Aorta (tissue), 5 donors: Measurements from ENCODE around the gene CEP112. TPM values are rescaled to one million over a fixed set of nuclear protein-coding genes. Genes with fewer than 3 reads are reported as not detected.

ENCODE experiments used
- ATAC-seq: fragments of 200-7000 bp; cut with Tn5 transposase; one replicate; pipeline ENCODE4 v1.9.1; 2022; ENCODE audit warnings: moderate library complexity; ENCODE audit not compliant: low FRiP score
- DNase-seq, 2 donors: peaks; one replicate each; pipeline ENCODE4 v3.0.0-alpha.2; 2020
- H3K27ac ChIP-seq, 2 donors: one replicate each; pipeline ENCODE4 v1.5.1; 2013; ENCODE audit warnings: low read length in 2 of 2, mild to moderate bottlenecking in 2 of 2, moderate library complexity in 2 of 2, control low read depth in 1 of 2, inconsistent platforms in 1 of 2, low read depth in 1 of 2
- H3K27me3 ChIP-seq, 2 donors: one replicate each; pipeline ENCODE4 v1.6.1; 2013; ENCODE audit warnings: control low read depth in 1 of 2, low read length in 1 of 2, mild to moderate bottlenecking in 1 of 2, moderate library complexity in 1 of 2; ENCODE audit not compliant: insufficient read depth in 2 of 2, control insufficient read depth in 1 of 2
- H3K36me3 ChIP-seq, 2 donors: one replicate each; pipeline ENCODE4 v1.6.1; 2013; ENCODE audit warnings: control low read depth in 1 of 2, low read length in 1 of 2, mild to moderate bottlenecking in 1 of 2; ENCODE audit not compliant: insufficient read depth in 2 of 2, control insufficient read depth in 1 of 2
- H3K4me1 ChIP-seq, 2 donors: one replicate each; pipeline ENCODE4 v1.6.1; 2013; ENCODE audit warnings: low read length in 2 of 2, control low read depth in 1 of 2, mild to moderate bottlenecking in 1 of 2, moderate library complexity in 1 of 2; ENCODE audit not compliant: insufficient read depth in 2 of 2, control insufficient read depth in 1 of 2
- H3K4me3 ChIP-seq, 2 donors: one replicate each; pipeline ENCODE4 v1.5.1; 2013; ENCODE audit warnings: low read length in 2 of 2, control low read depth in 1 of 2, mild to moderate bottlenecking in 1 of 2
- H3K9me3 ChIP-seq: one replicate; pipeline ENCODE4 v1.6.1; 2013; ENCODE audit warnings: mild to moderate bottlenecking, low read length; ENCODE audit not compliant: control insufficient read depth
- WGBS, 2 donors: extraction: QIAGEN DNeasy Blood & Tissue Kit; methylation state at CpG; one replicate each; pipeline ENCODE4 v1.1.7; 2013; 5-methylcytosine and 5-hydroxymethylcytosine counted together
- intact Hi-C, 2 donors: fragments of 100-400 bp; cut with DNase I; formaldehyde crosslinking; loops; one replicate each; pipeline versions ENCODE4 v1.14.2 to v1.15.0; 2022
- polyA plus RNA-seq, 2 donors: library from polyadenylated mRNA; stranded (reverse); fragments of 200-250 nt; gene quantifications; one replicate each; pipeline ENCODE4 v1.2.3, GENCODE V29; 2013
- total RNA-seq, 2 donors: library from RNA; stranded (reverse); fragmentation: NEBNext Ultra II Directional; extraction: Animal tissue kit (Norgen Biotek cat#: 25700); gene quantifications; one replicate each; pipeline ENCODE4 v1.2.1, GENCODE V29; 2021
- donor health status: healthy with polysubstance abuse.
- donor health status: Bipolar disorder and iron deficiency.
- donor health status: DM: no; HTN: no; CAD: no.
- donor health status: DM: no; HTN: no; CAD: no.
- donor health status: DM: yes; HTN: yes; CAD: no.

The CEP112 gene
- total and polyA plus RNA-seq, 4 donors, result 17.5 to 47.5 (median 30.7) TPM

DNA sequence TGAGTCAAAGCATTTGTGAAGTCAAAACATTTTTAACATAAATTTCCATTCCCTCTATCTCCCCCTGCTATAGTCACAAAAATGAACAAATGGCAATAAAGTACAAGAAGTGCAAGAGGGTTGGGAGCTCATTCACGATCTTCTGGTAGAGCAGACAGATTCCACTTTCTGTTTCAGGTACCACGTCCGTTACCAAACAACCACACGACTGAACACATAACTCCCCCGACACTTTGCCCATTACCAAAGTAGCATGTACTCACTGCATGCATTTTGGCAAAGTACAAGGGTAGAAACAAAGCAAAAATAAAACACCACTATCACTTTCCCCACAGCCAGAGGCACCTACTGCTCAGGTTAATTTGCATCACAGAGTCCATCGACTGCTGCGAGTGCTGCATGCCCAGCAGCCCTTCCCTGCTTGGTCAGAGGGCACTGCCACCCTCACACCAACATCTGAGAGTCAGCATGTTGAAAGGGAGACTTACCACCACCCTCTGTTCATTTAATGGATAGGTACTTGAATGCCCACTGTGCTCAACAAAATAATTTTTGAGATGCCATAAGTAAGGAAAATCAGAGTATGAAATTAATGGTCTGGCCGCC, 480.2 kb downstream of the CEP112 start:
- 26 to 29% methylated on average over 8 of the region's 8 CpGs for WGBS, 2 donors
- no peak for ATAC-seq

DNA sequence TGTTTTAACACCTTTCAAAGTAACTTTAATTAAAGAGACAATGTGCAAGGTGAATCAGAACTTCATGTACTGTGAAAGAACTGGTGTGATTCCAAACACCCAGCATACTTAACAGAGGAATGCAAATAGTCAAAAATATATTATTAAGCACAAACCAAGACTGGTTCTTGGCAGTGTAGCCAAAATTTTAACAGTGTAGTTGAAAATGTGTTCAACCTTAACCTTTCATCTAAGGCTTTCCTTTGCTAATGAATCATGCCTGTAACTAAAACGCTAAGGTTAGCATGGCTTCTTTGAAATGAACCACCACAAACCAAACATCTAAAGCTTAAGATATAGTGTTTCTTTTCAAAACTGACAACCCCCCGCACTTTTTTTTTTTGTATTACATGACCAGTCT, 484.2 kb downstream of the CEP112 start:
- intact Hi-C loops, result loop anchor here in 1 of 2 donors (5.0 kb wide), 1 partner anchor 50 kb away; no protein-coding TSS in a partner anchor
- no peaks in the 10 kb centered on the region for H3K9me3 ChIP-seq
- H3K4me1 ChIP-seq, result no peaks in the 10 kb centered on the region
- WGBS, 2 donors, result 22 to 30% methylated on average over 2 of the region's 2 CpGs
- no peak overlapping the region for H3K4me3 ChIP-seq
- H3K27me3 ChIP-seq, result no peaks in the 10 kb centered on the region
- no peak overlapping the region for H3K27ac ChIP-seq
- no peaks in the 10 kb centered on the region for H3K36me3 ChIP-seq
- ATAC-seq (no peak), DNase-seq (no peak)

More for the DNA sequence above, 480.2 kb downstream of the CEP112 start:
- Histone ChIP-seq H3K4me1 (no peaks in the 10 kb centered on the region), H3K9me3 (no peaks in the 10 kb centered on the region), H3K27me3 (no peaks in the 10 kb centered on the region), H3K27ac (no peak overlapping the region), H3K36me3 (no peaks in the 10 kb centered on the region), H3K4me3 (peak overlapping the region in 1 of 2 donors; percentile 51)
- no peak for DNase-seq
- intact Hi-C loops, result no loop called here

DNA sequence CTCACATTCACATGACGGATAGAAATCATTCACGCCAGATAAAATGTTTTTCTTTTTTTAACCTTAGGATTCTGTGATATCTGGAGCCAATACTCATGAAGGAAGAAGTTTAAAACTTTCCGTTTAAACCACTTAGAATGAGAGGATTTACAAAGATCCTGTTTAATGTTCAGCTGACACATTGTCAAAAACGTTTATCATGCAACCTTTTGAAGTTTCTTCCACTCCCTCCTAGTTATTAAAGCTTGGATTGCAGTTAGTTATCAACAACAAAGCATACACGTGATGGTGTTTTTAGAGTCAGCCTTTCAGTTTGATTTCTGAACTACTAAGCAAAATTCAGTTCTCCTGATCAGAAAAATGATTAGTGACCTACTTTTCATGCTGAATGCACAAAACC, 487.2 kb downstream of the CEP112 start:
- Histone ChIP-seq H3K9me3 (no peaks in the 10 kb centered on the region), H3K4me1 (no peaks in the 10 kb centered on the region), H3K27me3 (no peaks in the 10 kb centered on the region), H3K4me3 (no peak overlapping the region), H3K27ac (no peak overlapping the region), H3K36me3 (no peaks in the 10 kb centered on the region)
- intact Hi-C loops, result loop anchor here in 1 of 2 donors (5.0 kb wide), 1 partner anchor 53 kb away; no protein-coding TSS in a partner anchor
- DNase-seq (no peak), ATAC-seq (no peak)
- 88% methylated on average over 5 of the region's 5 CpGs for WGBS, 2 donors

DNA sequence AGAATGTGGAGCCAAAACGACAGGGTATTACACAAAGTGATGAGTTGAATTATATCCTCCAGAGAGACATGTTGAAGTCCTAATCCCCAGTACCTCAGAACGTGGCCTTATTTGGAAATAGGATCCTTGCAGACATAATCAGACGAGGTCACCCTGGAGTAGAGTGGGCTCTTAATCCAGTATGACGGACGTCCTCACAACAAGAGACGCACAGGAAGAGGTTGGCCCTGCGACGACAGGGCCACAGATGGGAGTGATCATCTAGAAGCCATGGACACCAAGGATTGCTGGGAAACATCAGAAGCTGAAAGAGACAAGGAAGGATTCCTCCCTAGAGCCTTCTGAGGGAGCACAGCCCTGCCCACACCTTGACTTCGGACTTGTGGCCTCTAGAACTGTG, 488.0 kb downstream of the CEP112 start:
- no peaks in the 10 kb centered on the region for H3K9me3 ChIP-seq
- WGBS, 2 donors, result 85 to 89% methylated on average over 9 of the region's 9 CpGs
- no peak for ATAC-seq
- no peaks in the 10 kb centered on the region for H3K4me1 ChIP-seq
- no peak for DNase-seq
- no peaks in the 10 kb centered on the region for H3K27me3 ChIP-seq
- H3K4me3 ChIP-seq, result no peak overlapping the region
- no peak overlapping the region for H3K27ac ChIP-seq
- intact Hi-C loops, result no loop called here
- H3K36me3 ChIP-seq, result no peaks in the 10 kb centered on the region

DNA sequence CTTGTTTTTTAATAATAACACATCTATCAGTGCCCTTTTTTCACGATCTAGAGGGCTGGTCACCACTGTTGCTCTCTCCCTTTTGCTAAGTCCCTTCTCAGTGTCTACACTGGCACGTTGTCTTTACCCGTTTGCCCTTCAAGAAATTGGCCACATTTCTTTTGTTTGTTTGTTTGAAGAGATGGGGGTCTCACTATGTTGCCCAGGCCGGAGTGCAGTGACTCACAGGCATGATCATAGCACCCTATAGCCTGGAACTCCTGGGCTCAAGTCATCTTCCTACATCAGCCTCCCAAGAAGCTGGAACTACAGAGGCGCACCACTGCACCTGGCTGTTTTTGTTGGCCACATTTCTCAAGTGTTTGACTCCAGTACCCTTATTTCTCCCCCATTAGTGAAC, 492.5 kb downstream of the CEP112 start:
- intact Hi-C loops, result no loop called here
- no peak overlapping the region for H3K4me3 ChIP-seq
- WGBS, 2 donors, result 82 to 87% methylated on average over 5 of the region's 5 CpGs
- no peak overlapping the region for H3K27ac ChIP-seq
- ATAC-seq (no peak), DNase-seq (no peak)
- no peaks in the 10 kb centered on the region for H3K27me3 ChIP-seq
- H3K9me3 ChIP-seq, result no peaks in the 10 kb centered on the region
- H3K4me1 ChIP-seq, result peaks cover 0 to 3% of the 10 kb centered on the region in 2 donors
- no peaks in the 10 kb centered on the region for H3K36me3 ChIP-seq

DNA sequence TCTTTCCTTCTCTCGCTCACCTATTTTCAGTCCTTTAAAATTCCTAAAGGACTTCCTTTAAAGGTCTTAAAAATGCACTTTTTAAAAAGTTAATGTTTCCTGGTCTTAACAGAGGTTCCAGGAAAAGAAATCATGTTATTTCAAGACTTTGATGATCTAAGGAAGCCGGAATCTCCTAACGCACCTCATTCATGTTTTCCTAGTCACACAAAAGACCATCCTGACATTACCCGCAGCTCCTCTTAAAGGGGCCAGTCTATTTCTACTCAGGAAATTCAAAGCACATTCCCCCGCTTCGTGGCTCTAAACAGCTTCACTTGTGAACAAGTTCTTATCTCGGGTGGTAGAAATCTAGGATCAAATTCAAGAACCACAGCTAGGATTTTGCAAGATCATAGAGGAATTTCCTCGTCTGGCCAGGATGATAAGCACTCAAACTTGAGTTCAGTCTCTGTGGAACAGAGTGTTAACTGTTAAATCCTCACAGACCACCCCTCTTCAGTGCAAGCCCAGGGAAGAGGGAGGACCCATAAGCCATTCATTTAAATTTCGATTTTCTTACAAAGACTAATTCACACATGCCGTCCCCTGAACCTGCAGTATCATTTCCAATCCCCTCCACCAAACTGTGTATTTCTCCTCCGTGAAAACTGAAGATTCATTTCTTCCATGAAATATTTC, 493.4 kb downstream of the CEP112 start:
- no peaks in the 10 kb centered on the region for H3K36me3 ChIP-seq
- no peak overlapping the region for H3K27ac ChIP-seq
- H3K4me3 ChIP-seq, result peak overlapping the region; percentile 31 to 41
- intact Hi-C loops, result no loop called here
- WGBS, 2 donors, result 11 to 16% methylated on average over 11 of the region's 11 CpGs
- no peak for DNase-seq
- H3K4me1 ChIP-seq, result peaks cover 0 to 3% of the 10 kb centered on the region in 2 donors
- H3K27me3 ChIP-seq, result no peaks in the 10 kb centered on the region
- H3K9me3 ChIP-seq, result no peaks in the 10 kb centered on the region
- no peak for ATAC-seq

DNA sequence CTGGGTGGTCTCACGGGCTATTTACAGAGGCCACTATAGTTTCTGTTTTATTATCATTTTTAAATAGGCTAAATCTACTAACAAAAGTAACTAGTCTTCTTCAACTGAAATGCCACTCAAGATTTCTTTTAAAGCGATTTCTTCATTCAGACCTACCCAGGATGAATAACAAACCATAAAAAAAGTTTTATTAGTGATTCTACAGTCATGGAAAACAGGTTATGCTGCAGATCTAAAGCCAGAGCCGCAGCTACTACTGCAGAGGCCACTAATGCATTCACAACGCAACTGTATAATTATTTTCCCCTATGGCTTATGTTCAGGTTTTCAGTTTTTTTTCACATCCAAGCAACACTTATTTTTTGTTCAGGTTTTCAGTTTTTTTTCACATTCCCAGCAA, 494.3 kb downstream of the CEP112 start:
- no peak overlapping the region for H3K4me3 ChIP-seq
- DNase-seq, result no peak
- no peaks in the 10 kb centered on the region for H3K9me3 ChIP-seq
- WGBS, 2 donors, result 92% methylated on average over 4 of the region's 4 CpGs
- H3K27me3 ChIP-seq, result no peaks in the 10 kb centered on the region
- no peak overlapping the region for H3K27ac ChIP-seq
- no peaks in the 10 kb centered on the region for H3K36me3 ChIP-seq
- intact Hi-C loops, result no loop called here
- H3K4me1 ChIP-seq, result peaks cover 0 to 3% of the 10 kb centered on the region in 2 donors
- no peak for ATAC-seq

DNA sequence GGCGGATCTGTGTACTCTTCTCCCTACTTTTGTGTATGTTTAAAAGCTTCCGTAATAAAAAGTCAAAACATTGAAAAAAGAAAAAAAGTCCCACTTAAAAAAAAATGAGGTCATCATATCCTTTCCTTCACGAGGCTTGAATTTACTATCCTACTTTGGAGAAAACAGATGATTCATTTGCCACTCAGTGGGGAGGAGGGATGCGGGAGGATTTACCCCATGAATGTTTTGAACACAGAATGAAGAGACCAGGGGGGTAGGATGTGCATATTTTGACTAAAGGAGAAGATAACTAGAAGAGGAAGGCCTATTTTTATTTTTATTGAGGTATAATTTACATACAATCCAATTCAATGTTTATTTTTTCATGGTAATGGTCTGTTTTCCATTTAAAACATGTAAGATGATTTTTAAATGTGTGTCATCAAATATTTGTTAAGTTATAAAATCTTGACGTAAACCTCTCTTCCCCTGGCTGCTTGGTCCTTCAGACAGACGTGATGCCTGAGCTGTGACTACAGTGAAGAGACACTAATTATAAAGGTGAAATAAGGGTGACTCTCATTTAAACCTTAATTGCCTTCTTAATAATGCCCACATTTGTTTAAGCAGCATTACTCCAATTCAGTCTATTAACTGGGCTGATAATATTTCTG, 495.1 kb downstream of the CEP112 start:
- ATAC-seq (no peak), DNase-seq (no peak)
- no peak overlapping the region for H3K4me3 ChIP-seq
- H3K27me3 ChIP-seq, result no peaks in the 10 kb centered on the region
- H3K4me1 ChIP-seq, result peaks cover 0 to 3% of the 10 kb centered on the region in 2 donors
- intact Hi-C loops, result no loop called here
- H3K9me3 ChIP-seq, result no peaks in the 10 kb centered on the region
- H3K36me3 ChIP-seq, result no peaks in the 10 kb centered on the region
- 87 to 91% methylated on average over 6 of the region's 6 CpGs for WGBS, 2 donors
- no peak overlapping the region for H3K27ac ChIP-seq
